Measurements from ENCODE around the gene ELAC1.

- TF ChIP-seq POLR2AphosphoS5 (IDR thresholded peaks at IDR 0.05): no peak
- no peak for TF ChIP-seq EP300 (IDR thresholded peaks at IDR 0.05)
- no peak for TF ChIP-seq CTCF (IDR thresholded peaks at IDR 0.05)
Measured at GRCh38 chr18:51021226-51021965, 53.6 kb downstream of the ELAC1 start.

Measured in gastroesophageal sphincter (tissue), 3 donors.